HUES64 (cell line): Measurements from ENCODE around the gene UBE2E1.

ENCODE experiments used
- H3K27ac ChIP-seq: 2 replicates; pipeline ENCODE4 v1.7.0; 2013; ENCODE audit warnings: low read depth, low read length, inconsistent platforms
- H3K27me3 ChIP-seq: 2 replicates; pipeline ENCODE4 v1.6.1; 2013; ENCODE audit warnings: mild to moderate bottlenecking, low read length; ENCODE audit not compliant: insufficient read depth
- H3K36me3 ChIP-seq: 2 replicates; pipeline ENCODE4 v1.6.1; 2013; ENCODE audit warnings: mild to moderate bottlenecking, low read length; ENCODE audit not compliant: insufficient read depth
- H3K4me1 ChIP-seq: 2 replicates; pipeline ENCODE4 v1.6.1; 2013; ENCODE audit warnings: mild to moderate bottlenecking, low read length, moderate library complexity; ENCODE audit not compliant: insufficient read depth
- H3K4me3 ChIP-seq: 2 replicates; pipeline ENCODE4 v1.5.1; 2013; ENCODE audit warnings: mild to moderate bottlenecking, low read length, moderate library complexity
- H3K9ac ChIP-seq: 2 replicates; pipeline ENCODE4 v1.6.1; 2013; ENCODE audit warnings: mild to moderate bottlenecking, low read depth, low read length
- H3K9me3 ChIP-seq: 2 replicates; pipeline ENCODE4 v1.6.1; 2013; ENCODE audit warnings: low read depth, low read length; ENCODE audit not compliant: insufficient read depth
- WGBS: fragments of 150-250, 120-280 bp; methylation state at CpG from one replicate; pipeline ENCODE4 v1.1.7; 2013; ENCODE audit warnings: missing lambda C conversion rate; 5-methylcytosine and 5-hydroxymethylcytosine counted together

Gene UBE2E1

GRCh38 chr3:23796518-23796917 is 9.2 kb upstream of the UBE2E1 start:
- 89% methylated on average over 2 of the region's 2 CpGs for WGBS

GRCh38 chr3:23797491-23797890 is 8.3 kb upstream of the UBE2E1 start:
- H3K27me3 ChIP-seq: no peaks in the 10 kb centered on the region
- peaks cover 5% of the 10 kb centered on the region; the same call in 1 of the 2 replicates for H3K4me1 ChIP-seq
- no peaks in the 10 kb centered on the region for H3K36me3 ChIP-seq
- H3K4me3 ChIP-seq: no peak overlapping the region
- no peaks in the 10 kb centered on the region for H3K9me3 ChIP-seq
- no peak overlapping the region for H3K9ac ChIP-seq
- H3K27ac ChIP-seq: no peak overlapping the region
- 91% methylated on average over 3 of the region's 4 CpGs for WGBS

More at GRCh38 chr3:23796518-23796917, 9.2 kb upstream of the UBE2E1 start:
- no peaks in the 10 kb centered on the region for H3K27me3 ChIP-seq
- no peaks in the 10 kb centered on the region for H3K36me3 ChIP-seq
- no peak overlapping the region for H3K9ac ChIP-seq
- H3K27ac ChIP-seq: no peak overlapping the region
- H3K9me3 ChIP-seq: no peaks in the 10 kb centered on the region
- no peaks in the 10 kb centered on the region for H3K4me1 ChIP-seq
- H3K4me3 ChIP-seq: no peak overlapping the region

GRCh38 chr3:23798456-23798855 is 7.3 kb upstream of the UBE2E1 start:
- Histone ChIP-seq H3K36me3 (no peaks in the 10 kb centered on the region), H3K9me3 (no peaks in the 10 kb centered on the region), H3K27me3 (no peaks in the 10 kb centered on the region), H3K27ac (no peak overlapping the region), H3K9ac (no peak overlapping the region), H3K4me1 (peaks cover 5% of the 10 kb centered on the region; the same call in 1 of the 2 replicates), H3K4me3 (no peak overlapping the region)
- WGBS: 92% methylated on average over 3 of the region's 5 CpGs

GRCh38 chr3:23798876-23799275 is 6.9 kb upstream of the UBE2E1 start:
- Histone ChIP-seq H3K27ac (no peak overlapping the region), H3K9ac (no peak overlapping the region), H3K4me1 (peaks cover 5% of the 10 kb centered on the region; the same call in 1 of the 2 replicates), H3K4me3 (no peak overlapping the region), H3K27me3 (no peaks in the 10 kb centered on the region), H3K9me3 (no peaks in the 10 kb centered on the region), H3K36me3 (no peaks in the 10 kb centered on the region)
- 85% methylated on average over 3 of the region's 3 CpGs for WGBS

- no peak overlapping the region for H3K4me3 ChIP-seq
Measured at GRCh38 chr3:23800731-23801130, 5.0 kb upstream of the UBE2E1 start.

GRCh38 chr3:23804441-23805209 is 1.1 kb upstream of the UBE2E1 start:
- 86% methylated on average over 8 of the region's 8 CpGs for WGBS

More at GRCh38 chr3:23800731-23801130, 5.0 kb upstream of the UBE2E1 start:
- Histone ChIP-seq H3K4me1 (peaks cover 12% of the 10 kb centered on the region), H3K9ac (no peak overlapping the region), H3K36me3 (no peaks in the 10 kb centered on the region), H3K9me3 (no peaks in the 10 kb centered on the region), H3K27ac (no peak overlapping the region), H3K27me3 (no peaks in the 10 kb centered on the region)
- WGBS: 90% methylated on average over 3 of the region's 3 CpGs

GRCh38 chr3:23805210-23805632 is 534 bp upstream of the UBE2E1 start:
- WGBS: 32% methylated on average over 7 of the region's 7 CpGs
- Histone ChIP-seq H3K4me1 (peaks cover 42% of the 10 kb centered on the region), H3K9me3 (no peaks in the 10 kb centered on the region), H3K36me3 (peaks cover 20% of the 10 kb centered on the region), H3K27ac (peak overlapping the region; percentile 29; the same call in 1 of the 2 replicates), H3K9ac (peak overlapping the region; percentile 65), H3K27me3 (no peaks in the 10 kb centered on the region), H3K4me3 (peak overlapping the region; percentile 85)

More at GRCh38 chr3:23804441-23805209, 1.1 kb upstream of the UBE2E1 start:
- Histone ChIP-seq H3K27ac (no peak overlapping the region), H3K36me3 (peaks cover 20% of the 10 kb centered on the region), H3K27me3 (no peaks in the 10 kb centered on the region), H3K4me1 (peaks cover 37% of the 10 kb centered on the region), H3K4me3 (peak overlapping the region; percentile 85), H3K9me3 (no peaks in the 10 kb centered on the region), H3K9ac (no peak overlapping the region)

- Histone ChIP-seq H3K9ac (peak overlapping the region; percentile 89), H3K4me3 (peak overlapping the region; percentile 85), H3K36me3 (peaks cover 23% of the 10 kb centered on the region), H3K27me3 (no peaks in the 10 kb centered on the region), H3K4me1 (peaks cover 48% of the 10 kb centered on the region), H3K27ac (peak overlapping the region; percentile 67), H3K9me3 (no peaks in the 10 kb centered on the region)
- under 1% methylated on average over 65 of the region's 71 CpGs for WGBS
Measured at GRCh38 chr3:23806534-23807423, 1.0 kb downstream of the UBE2E1 start.

- Histone ChIP-seq H3K9me3 (no peaks in the 10 kb centered on the region), H3K4me3 (peak overlapping the region; percentile 85), H3K27me3 (no peaks in the 10 kb centered on the region), H3K9ac (peak overlapping the region; percentile 89), H3K27ac (no peak overlapping the region; the same call in 1 of the 2 replicates), H3K4me1 (peaks cover 51% of the 10 kb centered on the region), H3K36me3 (peaks cover 30% of the 10 kb centered on the region)
- WGBS: 48% methylated on average over 5 of the region's 5 CpGs
Measured at GRCh38 chr3:23807424-23808015, 1.8 kb downstream of the UBE2E1 start.

GRCh38 chr3:23808525-23808924 is 2.8 kb downstream of the UBE2E1 start:
- peak overlapping the region; percentile 85; the same call in 1 of the 2 replicates for H3K4me3 ChIP-seq
- no peaks in the 10 kb centered on the region for H3K9me3 ChIP-seq
- no peak overlapping the region for H3K9ac ChIP-seq
- H3K27ac ChIP-seq: no peak overlapping the region
- H3K4me1 ChIP-seq: peaks cover 55% of the 10 kb centered on the region
- H3K27me3 ChIP-seq: no peaks in the 10 kb centered on the region
- WGBS: 77% methylated on average over 5 of the region's 5 CpGs
- H3K36me3 ChIP-seq: peaks cover 35% of the 10 kb centered on the region
